ENCODE measurements around the gene PRKCE.

PRKCE gene

GRCh38 chr2:46171411-46171953 lies 520.0 kb downstream of the PRKCE start:
- Mint-ChIP-seq H3K27ac (no peak overlapping the region), H3K9me3 (no peaks in the 10 kb centered on the region), H3K4me1 (peaks cover 5% of the 10 kb centered on the region), H3K27me3 (ENCODE audit: low read depth) (peaks cover 4% of the 10 kb centered on the region), H3K36me3 (ENCODE audit: low read depth) (no peaks in the 10 kb centered on the region), H3K4me3 (no peak overlapping the region)
- no peak for TF ChIP-seq CTCF (IDR thresholded peaks at IDR 0.05; ENCODE audit: unreplicated experiment in 3 of 3)

GRCh38 chr2:46171996-46172546 lies 520.6 kb downstream of the PRKCE start:
- no peaks in the 10 kb centered on the region for H3K9me3 Mint-ChIP-seq
- H3K4me1 Mint-ChIP-seq = peaks cover 5% of the 10 kb centered on the region
- H3K27ac Mint-ChIP-seq = no peak overlapping the region
- H3K36me3 Mint-ChIP-seq (ENCODE audit: low read depth) = no peaks in the 10 kb centered on the region
- no peak overlapping the region for H3K4me3 Mint-ChIP-seq
- H3K27me3 Mint-ChIP-seq (ENCODE audit: low read depth) = peaks cover 4% of the 10 kb centered on the region
- TF ChIP-seq CTCF (IDR thresholded peaks at IDR 0.05; ENCODE audit: unreplicated experiment in 3 of 3) = no peak

GRCh38 chr2:46173030-46173429 lies 521.6 kb downstream of the PRKCE start:
- Mint-ChIP-seq H3K4me1 (peaks cover 5% of the 10 kb centered on the region), H3K4me3 (no peak overlapping the region), H3K27ac (no peak overlapping the region), H3K27me3 (ENCODE audit: low read depth) (peaks cover 4% of the 10 kb centered on the region), H3K9me3 (no peaks in the 10 kb centered on the region), H3K36me3 (ENCODE audit: low read depth) (no peaks in the 10 kb centered on the region)
- no peak for TF ChIP-seq CTCF (IDR thresholded peaks at IDR 0.05; ENCODE audit: unreplicated experiment in 3 of 3)

GRCh38 chr2:46173636-46174250 lies 522.3 kb downstream of the PRKCE start:
- peaks cover 4% of the 10 kb centered on the region for H3K27me3 Mint-ChIP-seq (ENCODE audit: low read depth)
- TF ChIP-seq CTCF (IDR thresholded peaks at IDR 0.05; ENCODE audit: unreplicated experiment in 3 of 3) = no peak

GRCh38 chr2:46174345-46175170 lies 523.1 kb downstream of the PRKCE start:
- Mint-ChIP-seq H3K4me1 (peaks cover 16% of the 10 kb centered on the region), H3K27me3 (ENCODE audit: low read depth) (peaks cover 4% of the 10 kb centered on the region), H3K27ac (no peak overlapping the region), H3K4me3 (no peak overlapping the region), H3K36me3 (ENCODE audit: low read depth) (no peaks in the 10 kb centered on the region), H3K9me3 (no peaks in the 10 kb centered on the region)
- no peak for TF ChIP-seq CTCF (IDR thresholded peaks at IDR 0.05; ENCODE audit: unreplicated experiment in 3 of 3)

More at GRCh38 chr2:46173636-46174250, 522.3 kb downstream of the PRKCE start:
- Mint-ChIP-seq H3K4me1 (peaks cover 8% of the 10 kb centered on the region), H3K27ac (no peak overlapping the region), H3K9me3 (no peaks in the 10 kb centered on the region), H3K36me3 (ENCODE audit: low read depth) (no peaks in the 10 kb centered on the region), H3K4me3 (no peak overlapping the region)

Data from nephron (organoid).